ENCODE measurements around the gene DNAJC27. TPM values are rescaled to one million over a fixed set of nuclear protein-coding genes. Genes with fewer than 3 reads are reported as not detected.

Gene DNAJC27
- total RNA-seq, 2 experiments from 2014 or later, result 20.0 to 23.1 TPM

GRCh38 chr2:24908461-24908901 lies 63.3 kb downstream of the DNAJC27 start:
- DNase-seq (no peak), ATAC-seq (ENCODE audit: poor library complexity) (no peak)
- Histone ChIP-seq H3K36me3 (ENCODE audit: insufficient read depth, low read length) (peaks cover 9% of the 10 kb centered on the region), H3K4me1 (ENCODE audit: insufficient read depth, low read length) (no peaks in the 10 kb centered on the region), H3K9me3 (ENCODE audit: control insufficient read depth in 1 of 2, insufficient read depth in 1 of 2, low read length in 2 of 2) (peaks cover 0 to 9% of the 10 kb centered on the region in 2 experiments), H3K4me3 (ENCODE audit: low read length) (no peak overlapping the region), H3K27me3 (ENCODE audit: control insufficient read depth in 1 of 2, insufficient read depth in 2 of 2, low read length in 2 of 2) (no peaks in the 10 kb centered on the region), H3K27ac (ENCODE audit: low read depth in 1 of 2, low read length in 2 of 2) (no peak overlapping the region)
- no peaks in the 10 kb centered on the region for H3K27me3 Mint-ChIP-seq
- H3K36me3 Mint-ChIP-seq (ENCODE audit: low read depth), result peaks cover 16% of the 10 kb centered on the region
- no peaks in the 10 kb centered on the region for H3K9me3 Mint-ChIP-seq
- no peak overlapping the region for H3K4me3 Mint-ChIP-seq
- no peak overlapping the region for H3K27ac Mint-ChIP-seq
- peaks cover 10% of the 10 kb centered on the region for H3K4me1 Mint-ChIP-seq (ENCODE audit: low read depth)
- POLR2A ChIA-PET, result no interaction called here
- CTCF ChIA-PET, result no interaction called here
- intact Hi-C loops (cut with DNase I, micrococcal nuclease), result no loop called here
- no peak for TF ChIP-seq CTCF (IDR thresholded peaks at IDR 0.05)

- H3K27ac Mint-ChIP-seq, result no peak overlapping the region
- Histone ChIP-seq H3K9me3 (ENCODE audit: control insufficient read depth in 1 of 2, insufficient read depth in 1 of 2, low read length in 2 of 2) (peaks cover 0 to 9% of the 10 kb centered on the region in 2 experiments), H3K4me1 (ENCODE audit: insufficient read depth, low read length) (no peaks in the 10 kb centered on the region), H3K27me3 (ENCODE audit: control insufficient read depth in 1 of 2, insufficient read depth in 2 of 2, low read length in 2 of 2) (no peaks in the 10 kb centered on the region), H3K4me3 (ENCODE audit: low read length) (no peak overlapping the region), H3K36me3 (ENCODE audit: insufficient read depth, low read length) (peaks cover 12% of the 10 kb centered on the region), H3K27ac (ENCODE audit: low read depth in 1 of 2, low read length in 2 of 2) (no peak overlapping the region)
- intact Hi-C loops (cut with DNase I, micrococcal nuclease), result no loop called here
- no peaks in the 10 kb centered on the region for H3K27me3 Mint-ChIP-seq
- no peaks in the 10 kb centered on the region for H3K9me3 Mint-ChIP-seq
- peaks cover 10% of the 10 kb centered on the region for H3K4me1 Mint-ChIP-seq (ENCODE audit: low read depth)
- no peak for DNase-seq
- peaks cover 27% of the 10 kb centered on the region for H3K36me3 Mint-ChIP-seq (ENCODE audit: low read depth)
- no peak overlapping the region for H3K4me3 Mint-ChIP-seq
- ATAC-seq (ENCODE audit: poor library complexity), result no peak
- TF ChIP-seq CTCF (IDR thresholded peaks at IDR 0.05), result no peak
- CTCF ChIA-PET, result no interaction called here
- POLR2A ChIA-PET, result no interaction called here
Observed at GRCh38 chr2:24907116-24907515, 64.6 kb downstream of the DNAJC27 start.

GRCh38 chr2:24906466-24906865 lies 65.3 kb downstream of the DNAJC27 start:
- no peak overlapping the region for H3K27ac ChIP-seq (ENCODE audit: low read depth in 1 of 2, low read length in 2 of 2)

More at GRCh38 chr2:24906466-24906865, 65.3 kb downstream of the DNAJC27 start:
- Mint-ChIP-seq H3K36me3 (ENCODE audit: low read depth) (peaks cover 28% of the 10 kb centered on the region), H3K9me3 (no peaks in the 10 kb centered on the region), H3K27me3 (no peaks in the 10 kb centered on the region), H3K27ac (no peak overlapping the region), H3K4me1 (ENCODE audit: low read depth) (peaks cover 10% of the 10 kb centered on the region), H3K4me3 (no peak overlapping the region)
- intact Hi-C loops (cut with DNase I, micrococcal nuclease), result no loop called here
- ATAC-seq (ENCODE audit: poor library complexity) (no peak), DNase-seq (no peak)
- Histone ChIP-seq H3K4me3 (ENCODE audit: low read length) (no peak overlapping the region), H3K36me3 (ENCODE audit: insufficient read depth, low read length) (peaks cover 8% of the 10 kb centered on the region), H3K9me3 (ENCODE audit: control insufficient read depth in 1 of 2, insufficient read depth in 1 of 2, low read length in 2 of 2) (peaks cover 0 to 9% of the 10 kb centered on the region in 2 experiments), H3K27me3 (ENCODE audit: control insufficient read depth in 1 of 2, insufficient read depth in 2 of 2, low read length in 2 of 2) (no peaks in the 10 kb centered on the region), H3K4me1 (ENCODE audit: insufficient read depth, low read length) (no peaks in the 10 kb centered on the region)
- no peak for TF ChIP-seq CTCF (IDR thresholded peaks at IDR 0.05)
- CTCF ChIA-PET, result no interaction called here
- POLR2A ChIA-PET, result no interaction called here
